DMS53 treated with DMSO at 0.1 percent for 48 hours (cell line): ENCODE results near the gene KRCC1.
"Not testable (repeated sequence)": the region's sequence is repeated elsewhere in the genome, so short reads cannot be mapped to it uniquely, and the experiment has no call there.

ENCODE experiments used
- DNase-seq: peaks from one replicate; lab custom pipeline; 2025; ENCODE audit not compliant: unreplicated experiment; lab: John Stamatoyannopoulos, UW

The KRCC1 gene

DNA sequence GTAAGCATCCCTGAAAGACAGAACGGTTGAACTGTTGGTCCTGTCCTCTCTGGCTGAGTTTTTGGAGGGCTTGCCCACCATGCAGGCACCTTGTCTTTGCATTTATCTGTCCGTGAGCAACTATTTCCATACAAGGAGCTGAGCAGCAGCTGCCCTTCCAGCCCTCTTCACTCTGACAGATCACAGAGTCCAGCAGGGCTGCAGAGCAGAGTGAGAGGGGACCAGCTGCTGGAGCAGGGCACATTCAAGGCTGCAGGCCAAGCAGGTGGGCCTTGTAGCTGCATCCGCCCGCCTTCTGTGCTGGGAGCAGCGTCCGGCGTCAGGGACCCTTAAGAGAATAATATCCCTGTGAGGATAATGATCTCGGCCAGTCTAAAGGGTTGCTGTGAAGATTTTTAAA, 21.5 kb upstream of the KRCC1 start:
- no peak for DNase-seq

- no peak for DNase-seq
These were observed 19.3 kb upstream of the KRCC1 start for GRCh38 chr2:88074854-88075292.

DNA sequence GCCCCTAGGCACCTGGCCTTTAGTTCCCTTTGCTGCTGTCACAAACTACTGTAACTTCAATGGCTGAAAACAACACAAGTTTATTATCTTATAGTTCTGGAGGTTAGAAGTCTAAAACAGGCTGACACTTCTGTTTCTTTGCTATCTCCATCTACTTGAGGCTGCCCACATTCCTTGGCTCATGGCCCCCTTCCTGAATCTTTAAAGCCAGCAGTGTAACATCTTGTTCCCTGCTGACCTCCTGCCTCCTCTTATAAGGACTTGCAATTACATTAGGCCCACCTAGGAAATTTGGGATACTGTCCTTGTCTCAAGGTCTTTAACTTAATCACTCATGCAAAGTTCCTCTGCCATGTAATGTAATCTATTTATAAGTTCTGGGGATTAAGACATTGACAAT, 18.6 kb upstream of the KRCC1 start:
- no peak for DNase-seq

DNA sequence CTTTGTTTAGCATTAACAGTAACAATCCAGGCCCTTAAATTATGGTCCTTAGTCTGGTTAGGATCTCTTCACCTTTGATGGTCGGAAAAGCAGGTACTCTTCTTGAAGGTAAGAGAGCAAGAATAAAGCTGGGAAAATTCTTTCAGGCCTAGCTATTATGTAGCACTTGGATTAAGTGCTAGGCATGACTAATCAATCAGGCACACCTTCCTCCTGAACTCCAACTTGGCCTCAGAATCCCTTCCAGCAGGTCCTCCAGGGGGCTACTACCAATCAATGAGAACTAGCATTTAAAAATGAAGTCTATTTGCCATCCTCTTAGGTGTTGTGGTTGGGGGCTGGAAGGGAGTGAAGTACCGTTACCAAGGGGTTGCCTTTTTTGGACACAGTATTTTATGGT, 15.8 kb upstream of the KRCC1 start:
- DNase-seq = no peak

GRCh38 chr2:88070055-88070454, 14.5 kb upstream of the KRCC1 start:
- DNase-seq = no peak

GRCh38 chr2:88069117-88069516, 13.5 kb upstream of the KRCC1 start:
- no peak for DNase-seq

- no peak for DNase-seq
These were observed 12.5 kb upstream of the KRCC1 start for GRCh38 chr2:88068044-88068443.

DNA sequence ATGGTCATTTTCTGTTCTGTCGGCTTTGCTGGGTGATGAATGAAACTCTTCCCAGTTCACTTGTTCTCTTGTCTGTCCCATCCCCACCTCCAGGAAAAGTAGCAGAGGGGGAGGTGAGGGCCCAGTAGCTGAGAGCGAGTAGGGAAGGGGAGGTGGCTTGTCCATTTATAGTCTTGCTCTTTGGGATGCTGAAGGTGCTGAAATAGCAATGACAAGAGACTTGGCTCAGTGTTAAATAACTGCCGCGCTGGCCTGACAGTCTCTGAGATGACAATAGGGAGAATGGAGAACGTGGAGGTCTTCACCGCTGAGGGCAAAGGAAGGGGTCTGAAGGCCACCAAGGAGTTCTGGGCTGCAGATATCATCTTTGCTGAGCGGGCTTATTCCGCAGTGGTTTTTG, 12.0 kb upstream of the KRCC1 start, which contains the start of gene SMYD1:
TSS of gene SMYD1 (plus strand) at position 228 of the 400 bp plus-strand sequence. CDS start at position 268, 40 bp downstream.
- DNase-seq = no peak

GRCh38 chr2:88067189-88067588, 11.6 kb upstream of the KRCC1 start:
- no peak for DNase-seq

- no peak for DNase-seq
These were observed 11.0 kb upstream of the KRCC1 start for GRCh38 chr2:88066543-88066942.

GRCh38 chr2:88061295-88061694, 5.7 kb upstream of the KRCC1 start:
- no peak for DNase-seq

GRCh38 chr2:88060907-88061275, 5.3 kb upstream of the KRCC1 start:
- no peak for DNase-seq

GRCh38 chr2:88059979-88060906, 4.7 kb upstream of the KRCC1 start:
- peak; percentile 81 for DNase-seq

DNA sequence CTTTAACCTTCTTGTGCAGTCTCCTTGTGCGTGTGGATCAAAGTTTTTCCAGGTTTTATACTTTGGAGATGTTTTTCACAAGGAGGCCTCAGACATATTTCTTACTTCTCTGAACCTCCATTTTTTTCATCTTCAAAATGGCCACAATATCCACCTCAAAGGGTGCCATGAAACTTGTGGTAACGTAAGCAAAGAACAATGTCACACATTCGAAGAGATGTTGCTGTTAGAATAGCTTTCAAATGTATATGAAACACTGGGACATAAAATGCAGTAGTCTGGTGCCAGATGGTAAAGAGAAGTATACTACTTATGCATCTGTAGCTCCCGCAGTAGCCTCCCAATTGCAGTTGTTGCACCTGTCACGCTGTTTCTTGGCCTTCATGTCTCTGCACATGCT, 2.6 kb upstream of the KRCC1 start:
- no peak for DNase-seq

- DNase-seq = no peak
These were observed 1.9 kb upstream of the KRCC1 start for GRCh38 chr2:88057437-88057844.

DNA sequence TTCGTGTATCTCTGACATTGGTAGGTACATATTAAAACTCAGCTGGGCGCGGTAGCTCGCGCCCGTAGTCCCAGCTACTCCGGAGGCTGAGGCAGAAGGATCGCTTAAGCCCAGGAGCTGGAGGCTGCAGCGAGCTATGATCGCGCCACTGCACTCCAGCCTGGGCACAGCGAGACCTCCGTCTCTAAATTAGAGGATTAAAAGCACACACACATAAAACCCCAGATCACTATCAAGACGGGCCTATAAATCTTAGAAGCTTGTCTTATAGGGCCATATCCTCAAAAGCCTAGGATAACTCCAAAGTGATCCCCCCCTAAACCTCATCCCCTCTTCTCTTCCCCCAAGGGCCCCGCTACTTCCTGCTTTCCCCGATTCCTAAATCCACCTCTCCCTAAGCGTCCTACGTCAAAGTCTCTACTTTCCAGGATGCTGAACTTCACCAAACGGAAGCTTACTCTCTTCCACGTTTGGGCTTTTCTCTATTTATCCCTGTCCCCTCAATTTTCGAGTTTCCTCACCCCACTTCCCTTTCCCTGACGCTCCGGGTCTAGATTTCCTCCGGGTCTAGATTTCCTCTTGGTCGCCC, 707 bp downstream of the KRCC1 start:
- no peak for DNase-seq

DNA sequence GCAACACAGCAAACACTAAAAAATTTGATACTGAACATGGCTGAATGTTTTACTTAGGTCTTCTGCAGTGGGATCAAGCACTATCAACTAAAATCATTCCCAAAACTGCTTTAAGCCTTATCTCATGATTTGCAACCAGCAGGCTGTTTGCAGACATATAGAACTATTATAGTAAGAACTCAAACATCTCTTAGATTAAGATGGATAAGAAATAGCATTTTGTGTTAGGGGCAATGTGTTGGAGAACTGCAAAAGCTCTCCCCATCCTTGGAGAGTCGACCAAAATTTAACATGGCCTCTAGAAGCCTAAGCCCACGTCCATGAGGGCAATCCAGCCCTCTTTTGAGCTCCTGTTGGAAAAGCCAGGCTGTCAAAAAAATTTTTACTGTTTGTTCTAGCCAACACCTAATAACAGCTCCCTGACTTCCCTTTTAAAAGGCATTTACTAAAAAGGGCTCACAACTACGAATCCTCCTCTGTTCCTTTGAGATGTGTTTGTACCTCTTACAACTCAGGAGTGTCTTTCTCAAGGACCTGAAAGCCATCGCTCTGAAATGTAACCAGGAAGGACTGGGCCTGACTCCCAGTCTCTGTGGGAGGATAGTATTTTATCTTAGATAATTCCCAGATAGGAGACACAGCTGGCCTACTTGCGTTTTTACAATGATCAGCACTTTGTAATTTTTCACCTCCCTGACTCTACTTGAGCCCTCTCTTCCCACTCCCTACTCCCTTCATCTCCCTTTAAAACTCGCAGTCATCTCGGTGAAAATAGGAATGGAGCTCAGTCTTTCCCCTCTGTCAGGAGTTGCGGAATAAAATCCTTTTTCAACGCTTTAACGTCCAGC, 1.4 kb downstream of the KRCC1 start:
- no peak for DNase-seq

GRCh38 chr2:88053296-88053695, 2.3 kb downstream of the KRCC1 start:
- DNase-seq = no peak

DNA sequence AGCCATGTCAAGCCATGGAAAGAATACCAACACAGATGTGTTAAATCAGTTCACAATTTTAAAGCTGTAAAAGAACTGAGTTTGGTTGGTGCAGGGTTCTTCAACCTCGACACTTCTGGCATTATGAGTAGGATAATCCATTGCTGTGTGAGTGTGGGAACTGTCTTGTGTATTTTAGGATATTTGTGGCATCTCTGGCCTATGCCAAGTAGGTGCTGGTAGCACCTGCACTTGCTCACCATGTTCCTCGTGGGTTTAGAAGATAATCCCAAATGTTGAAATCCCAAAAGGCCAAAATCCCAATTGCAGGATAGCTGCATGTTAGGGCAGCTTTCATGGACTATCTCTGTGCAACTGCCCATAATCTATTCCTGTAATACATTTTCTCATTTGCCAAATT, 3.8 kb downstream of the KRCC1 start:
- no peak for DNase-seq

DNA sequence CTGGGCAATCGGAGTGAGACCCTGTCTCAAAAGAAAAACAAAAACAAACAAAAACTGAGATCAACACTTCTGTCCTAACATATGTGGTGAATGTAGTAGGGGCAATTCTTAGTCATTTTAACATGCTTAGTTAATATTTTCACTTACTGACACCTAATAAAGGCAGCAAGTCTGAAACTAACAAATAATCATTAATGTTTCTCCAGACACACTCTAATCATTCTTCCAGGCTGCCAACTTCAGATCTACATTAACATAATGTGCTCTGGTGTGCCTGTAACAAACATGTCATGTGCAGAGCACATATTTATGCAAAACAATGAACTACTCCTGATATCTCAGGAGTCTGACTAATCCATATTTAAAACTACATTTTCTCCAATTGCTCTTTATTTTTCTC, 6.0 kb downstream of the KRCC1 start:
- DNase-seq = no peak

DNA sequence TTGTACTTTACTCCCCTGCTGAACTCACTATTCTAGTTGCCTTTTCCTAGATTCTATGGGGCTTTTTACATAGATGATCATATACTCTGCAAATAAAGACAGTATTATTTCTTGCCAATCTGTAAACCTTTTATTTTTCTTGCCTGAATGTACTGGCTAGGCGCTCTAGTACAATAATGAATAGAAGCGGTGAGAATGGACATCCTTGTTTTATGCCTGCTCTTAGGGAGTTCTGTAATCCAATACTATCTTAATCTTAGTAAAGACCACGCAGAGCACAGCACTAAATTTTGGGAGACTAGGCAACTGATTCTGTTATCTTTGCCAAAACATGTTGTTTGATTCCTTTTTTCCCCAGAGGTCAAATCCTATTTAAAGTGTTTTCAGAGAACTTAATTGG, 7.0 kb downstream of the KRCC1 start:
- DNase-seq = no peak

DNA sequence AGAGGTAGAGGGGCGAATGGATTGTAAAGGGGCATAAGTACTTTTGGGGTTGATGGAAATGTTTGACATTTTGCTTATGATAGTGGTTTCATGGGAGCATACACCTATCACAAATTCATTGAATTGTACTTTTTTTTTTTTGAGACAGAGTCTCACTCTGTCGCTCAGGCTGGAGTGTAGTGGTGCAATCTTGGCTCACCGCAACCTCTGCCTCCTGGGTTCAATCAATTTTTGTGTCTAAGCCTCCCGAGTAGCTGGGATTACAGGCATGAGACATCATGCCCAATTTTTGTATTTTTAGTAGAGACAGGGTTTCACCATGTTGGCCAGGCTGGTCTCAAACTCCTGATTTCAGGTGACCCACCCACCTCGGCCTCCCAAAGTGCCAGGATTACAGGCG, 10.0 kb downstream of the KRCC1 start:
- DNase-seq = not testable (repeated sequence)
